GM21447 (cell line): ENCODE measurements around the gene SHANK3.
"Not testable (repeated sequence)": the region's sequence is repeated elsewhere in the genome, so short reads cannot be mapped to it uniquely, and the experiment has no call there.

Experiments
- ATAC-seq: cut with Tn5 transposase; IDR thresholded peaks from one replicate; pipeline ENCODE4 v1.9.1; 2021; ENCODE audit not compliant: unreplicated experiment

The SHANK3 gene

DNA sequence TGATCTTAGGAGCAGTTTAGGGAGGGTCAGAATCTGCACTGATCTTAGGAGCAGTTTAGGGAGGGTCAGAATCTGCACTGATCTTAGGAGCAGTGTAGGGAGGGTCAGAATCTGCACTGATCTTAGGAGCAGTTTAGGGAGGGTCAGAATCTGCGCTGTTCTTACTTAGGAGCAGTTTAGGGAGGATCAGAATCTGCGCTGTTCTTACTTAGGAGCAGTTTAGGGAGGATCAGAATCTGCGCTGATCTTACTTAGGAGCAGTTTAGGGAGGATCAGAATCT lies 28.9 kb upstream of the SHANK3 start:
- ATAC-seq = not testable (repeated sequence)

DNA sequence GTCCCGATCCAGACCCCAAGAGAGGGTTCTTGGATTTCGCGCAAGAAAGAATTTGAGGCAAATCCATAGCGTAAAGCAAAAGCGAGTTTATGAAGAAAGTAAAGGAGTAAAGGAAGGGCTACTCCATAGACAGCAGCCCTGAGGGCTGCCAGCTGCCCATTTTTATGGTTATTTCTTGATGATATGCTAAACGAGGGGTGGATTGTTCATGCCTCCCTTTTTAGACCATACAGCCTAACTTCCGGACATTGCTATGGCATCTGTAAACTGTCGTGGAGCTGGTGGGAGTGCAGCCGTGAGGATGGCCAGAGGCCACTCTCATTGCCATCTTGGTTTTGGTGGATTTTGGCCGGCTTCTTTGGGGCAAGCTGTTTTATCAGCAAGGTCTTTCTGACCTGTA lies 19.4 kb upstream of the SHANK3 start:
- ATAC-seq = no peak

DNA sequence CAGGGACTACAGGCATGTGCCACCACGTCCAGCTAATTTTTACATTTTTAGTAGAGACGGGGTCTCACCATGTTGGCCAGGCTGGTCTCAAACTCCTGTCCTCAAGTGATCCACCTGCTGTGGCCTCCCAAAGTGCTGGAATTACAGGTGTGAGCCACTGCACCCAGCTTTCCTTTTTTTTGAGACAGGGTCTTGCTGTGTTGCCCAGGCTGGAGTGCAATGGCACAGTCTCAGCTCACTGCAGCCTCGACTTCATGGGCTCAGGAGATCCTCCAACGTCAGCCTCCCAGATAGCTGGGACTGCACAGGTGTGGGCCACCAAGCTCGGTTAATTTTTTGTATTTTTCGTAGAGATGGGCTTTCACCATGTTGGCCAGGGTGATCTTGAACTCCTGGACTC lies 18.0 kb upstream of the SHANK3 start:
- not testable (repeated sequence) for ATAC-seq

DNA sequence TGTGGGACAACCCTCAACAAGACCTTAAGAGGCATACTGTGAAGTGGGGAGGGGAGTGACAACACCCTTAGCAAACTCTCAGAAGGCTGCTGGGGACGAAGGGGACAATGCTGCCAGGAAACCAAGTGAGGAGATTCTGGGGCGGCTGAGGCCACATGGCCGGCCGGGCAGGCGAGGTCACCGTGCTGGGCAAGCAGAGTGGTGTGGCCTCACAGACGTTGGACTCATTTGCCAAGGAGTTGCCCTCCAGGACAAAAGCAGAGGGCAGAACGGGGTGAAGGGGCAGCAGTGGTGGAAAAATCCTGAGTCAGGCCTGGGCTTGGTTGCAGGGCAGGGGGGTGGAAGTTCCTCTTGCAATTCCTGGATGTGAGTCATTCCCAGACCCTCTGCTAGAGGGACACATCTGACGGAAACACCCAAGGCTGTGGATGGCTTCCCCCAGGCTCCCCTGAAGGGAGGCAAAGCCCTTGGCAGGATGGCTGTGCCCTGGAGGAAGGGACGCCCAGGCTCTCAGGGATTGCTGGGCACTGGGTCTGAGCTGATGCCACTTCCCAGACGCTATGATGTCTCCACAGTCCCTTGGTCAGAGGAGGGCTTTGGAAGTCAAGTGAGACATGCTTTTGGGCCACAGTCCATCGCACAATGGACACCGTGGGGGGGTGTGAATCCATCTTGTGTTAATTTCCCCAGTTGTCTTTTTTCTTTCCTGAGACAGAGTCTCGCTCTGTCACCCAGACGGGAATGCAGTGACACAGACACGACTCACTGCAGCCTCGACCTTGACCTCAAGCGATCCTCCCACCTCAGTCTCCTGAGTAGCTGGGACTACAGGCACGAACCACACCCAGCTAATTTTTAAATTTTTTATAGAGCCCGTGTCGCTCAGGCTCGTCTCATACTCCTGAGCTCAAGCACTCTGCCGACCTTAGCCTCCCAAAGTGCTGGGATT lies 16.2 kb upstream of the SHANK3 start:
- no peak for ATAC-seq

DNA sequence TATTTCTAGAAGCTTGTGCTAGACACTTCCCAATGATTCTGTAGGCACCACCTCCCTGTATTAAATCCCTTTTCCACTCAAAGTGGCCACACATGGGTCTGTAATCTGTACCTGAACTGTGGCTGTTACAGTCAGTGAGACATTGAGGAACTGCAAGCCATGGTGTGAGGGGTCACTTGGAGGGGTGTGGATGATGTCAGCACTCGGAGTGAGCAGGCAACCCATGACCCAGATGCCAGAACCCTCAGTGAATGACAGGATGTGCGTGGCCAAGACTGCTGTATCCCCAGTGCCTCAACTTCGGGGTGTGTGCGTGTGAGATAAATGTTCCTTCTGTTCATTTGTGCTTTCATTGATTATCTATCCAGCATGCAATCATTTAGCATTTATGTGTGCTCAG lies 14.7 kb upstream of the SHANK3 start:
- no peak for ATAC-seq

DNA sequence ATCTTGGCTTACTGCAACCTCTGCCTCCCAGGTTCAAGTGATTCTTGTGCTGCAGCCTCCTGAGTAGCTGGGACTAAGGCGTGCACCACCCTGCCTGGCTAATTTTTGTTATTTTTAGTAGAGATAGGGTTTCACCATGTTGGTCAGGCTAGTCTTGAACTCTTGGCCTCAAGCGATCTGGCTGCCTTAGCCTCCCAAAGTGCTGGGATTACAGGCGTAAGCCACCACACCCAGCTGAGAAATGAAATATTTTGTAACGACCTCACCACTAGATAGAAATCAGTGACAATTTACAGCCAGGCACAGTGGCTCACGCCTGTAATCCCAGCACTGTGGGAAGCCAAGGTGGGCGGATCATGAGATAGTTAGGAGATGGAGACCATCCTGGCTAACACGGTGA lies 12.9 kb upstream of the SHANK3 start:
- not testable (repeated sequence) for ATAC-seq

DNA sequence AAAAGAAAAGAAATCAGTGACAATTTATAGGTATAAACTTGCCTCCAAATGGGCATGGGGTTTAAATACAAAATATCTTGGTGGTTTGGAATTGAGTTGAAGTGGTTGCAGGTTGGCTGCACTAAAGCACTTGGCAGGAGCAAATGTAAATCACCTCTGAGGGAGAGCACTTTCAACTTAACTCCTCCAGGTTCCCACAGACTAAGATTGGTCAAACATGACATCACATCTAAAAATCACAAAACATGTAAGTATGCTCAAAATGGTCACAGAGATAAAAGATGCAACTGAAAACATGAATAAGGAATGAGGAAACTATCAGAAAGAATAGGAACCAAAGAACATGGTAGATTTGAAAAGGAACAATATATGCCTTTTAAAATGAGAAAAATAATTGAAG lies 12.3 kb upstream of the SHANK3 start:
- ATAC-seq = no peak

DNA sequence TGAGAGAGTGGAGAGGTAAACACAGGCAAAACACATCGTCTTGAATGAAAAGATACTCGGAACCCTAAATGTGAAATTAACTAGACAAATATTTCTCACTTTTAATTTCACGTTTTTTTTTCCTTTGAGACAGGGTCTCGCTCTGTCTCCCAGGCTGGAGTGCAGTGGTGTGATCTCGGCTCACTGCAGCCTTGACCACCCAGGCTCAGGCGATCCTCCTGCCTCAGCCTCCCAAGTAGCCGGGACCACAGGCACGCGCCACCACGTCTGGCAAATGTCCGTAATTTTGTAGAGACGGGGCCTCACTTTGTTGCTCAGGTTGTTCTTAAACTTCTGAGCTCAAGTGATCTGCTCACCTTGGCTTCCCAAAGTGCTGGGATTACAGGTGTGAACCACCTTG lies 7.4 kb upstream of the SHANK3 start:
- no peak for ATAC-seq

DNA sequence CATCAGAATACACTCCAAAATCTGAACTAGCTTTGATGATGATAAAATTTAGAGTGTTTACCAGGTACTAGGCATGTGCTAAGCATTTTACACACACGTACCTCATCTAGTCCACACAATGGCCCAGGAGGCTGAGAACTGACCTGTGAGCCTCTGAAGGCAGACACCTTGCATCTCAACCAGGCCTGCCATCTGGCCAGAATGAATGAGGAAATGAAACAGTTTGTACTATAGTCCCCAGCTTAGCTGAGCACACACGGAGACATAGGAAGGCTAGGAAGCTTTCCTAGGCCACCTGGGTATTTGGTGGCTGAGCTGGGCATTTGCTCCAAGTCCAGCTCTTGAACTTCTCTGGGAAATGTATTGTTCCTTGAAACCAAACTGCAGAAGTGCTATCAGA lies 6.9 kb upstream of the SHANK3 start:
- no peak for ATAC-seq

DNA sequence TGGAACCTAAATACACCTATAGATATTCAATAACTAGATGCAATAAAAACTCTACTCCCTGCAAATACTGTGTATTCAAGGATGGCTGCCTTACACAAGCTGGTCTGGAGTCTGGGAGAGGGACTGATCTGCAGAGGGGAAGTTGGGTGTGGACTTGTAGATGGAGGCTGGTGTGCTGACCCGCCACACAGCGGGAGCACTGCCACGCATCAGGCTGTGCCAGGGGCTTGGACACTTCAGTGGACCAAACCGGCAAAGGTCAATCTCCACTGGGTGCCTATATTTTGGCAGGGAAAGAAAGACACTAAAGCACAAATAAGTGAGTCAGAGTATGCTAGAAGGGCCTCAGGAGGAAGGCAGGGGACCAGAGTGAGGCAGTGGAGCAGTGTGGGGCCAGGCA lies 2.1 kb upstream of the SHANK3 start:
- ATAC-seq = no peak

DNA sequence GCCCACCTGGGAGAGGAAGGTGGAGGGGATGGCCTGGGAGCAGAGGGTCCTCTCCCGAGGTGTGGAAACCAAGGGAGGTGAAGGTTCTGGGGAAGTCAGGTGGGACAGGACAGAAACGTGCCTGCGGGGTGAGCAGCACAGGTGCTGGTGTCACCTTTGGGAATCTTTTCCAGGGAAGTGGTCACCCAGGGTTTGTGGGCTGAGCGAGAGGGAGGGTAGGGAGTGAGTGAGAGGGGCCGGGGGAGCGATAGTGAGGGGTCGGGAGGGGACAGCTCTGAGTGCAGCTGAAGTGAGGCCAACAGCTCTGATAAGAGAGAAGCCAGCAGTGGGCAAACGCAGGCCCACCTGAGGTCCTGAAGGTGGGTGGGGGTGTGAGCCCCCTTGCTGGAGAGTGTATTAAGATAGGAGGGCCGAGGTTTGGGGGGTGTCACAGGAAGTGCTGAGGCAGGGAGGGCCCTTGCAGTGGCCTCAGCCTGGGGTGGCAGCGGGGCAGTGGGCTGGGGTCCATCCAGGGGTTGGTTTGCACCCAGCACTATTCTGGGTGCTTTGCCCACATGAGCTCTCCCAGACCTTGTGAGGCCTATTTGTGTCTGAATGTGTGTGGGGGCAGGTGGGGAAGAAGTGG lies 1.6 kb upstream of the SHANK3 start:
- no peak for ATAC-seq

DNA sequence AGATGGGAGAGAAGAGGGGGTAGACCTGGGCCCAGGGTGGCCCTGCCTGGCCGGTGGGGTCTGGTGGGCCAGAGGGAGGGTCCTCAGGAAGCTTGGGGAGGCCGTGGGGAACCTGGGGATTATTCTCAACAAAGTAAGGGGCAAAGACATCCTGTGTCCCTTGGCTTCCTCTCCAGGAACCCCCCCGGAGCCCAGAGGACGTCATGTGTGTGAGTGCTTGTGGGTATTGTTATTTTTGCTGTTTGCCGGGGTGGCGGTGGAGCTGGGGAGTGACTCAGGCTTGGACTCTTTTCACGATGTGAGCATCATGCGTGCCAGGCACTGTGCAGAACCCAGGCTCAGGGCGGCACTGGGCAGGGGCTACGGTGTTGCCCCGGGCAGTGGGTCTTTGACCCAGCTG lies 982 bp upstream of the SHANK3 start:
- ATAC-seq = no peak

DNA sequence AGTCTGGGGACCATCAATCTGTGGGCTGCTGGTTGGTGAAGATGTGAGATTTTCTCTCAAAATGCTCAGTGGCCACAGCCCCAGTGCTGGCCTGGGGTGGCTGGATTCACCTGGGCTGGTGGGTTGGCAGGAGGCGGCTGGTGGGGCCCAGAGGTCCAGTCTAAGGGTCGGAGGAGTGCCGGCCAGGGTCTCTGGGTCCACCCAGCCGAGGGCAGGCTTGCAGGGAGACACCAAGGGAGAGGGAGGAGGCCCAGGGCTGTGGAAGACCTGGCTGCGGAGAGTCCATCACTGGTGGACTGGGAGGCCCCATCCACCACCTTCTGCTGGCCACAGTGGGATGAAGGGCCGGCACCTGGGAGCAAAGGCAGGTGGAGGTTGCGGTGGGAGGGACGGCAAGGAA lies 582 bp upstream of the SHANK3 start:
- no peak for ATAC-seq

DNA sequence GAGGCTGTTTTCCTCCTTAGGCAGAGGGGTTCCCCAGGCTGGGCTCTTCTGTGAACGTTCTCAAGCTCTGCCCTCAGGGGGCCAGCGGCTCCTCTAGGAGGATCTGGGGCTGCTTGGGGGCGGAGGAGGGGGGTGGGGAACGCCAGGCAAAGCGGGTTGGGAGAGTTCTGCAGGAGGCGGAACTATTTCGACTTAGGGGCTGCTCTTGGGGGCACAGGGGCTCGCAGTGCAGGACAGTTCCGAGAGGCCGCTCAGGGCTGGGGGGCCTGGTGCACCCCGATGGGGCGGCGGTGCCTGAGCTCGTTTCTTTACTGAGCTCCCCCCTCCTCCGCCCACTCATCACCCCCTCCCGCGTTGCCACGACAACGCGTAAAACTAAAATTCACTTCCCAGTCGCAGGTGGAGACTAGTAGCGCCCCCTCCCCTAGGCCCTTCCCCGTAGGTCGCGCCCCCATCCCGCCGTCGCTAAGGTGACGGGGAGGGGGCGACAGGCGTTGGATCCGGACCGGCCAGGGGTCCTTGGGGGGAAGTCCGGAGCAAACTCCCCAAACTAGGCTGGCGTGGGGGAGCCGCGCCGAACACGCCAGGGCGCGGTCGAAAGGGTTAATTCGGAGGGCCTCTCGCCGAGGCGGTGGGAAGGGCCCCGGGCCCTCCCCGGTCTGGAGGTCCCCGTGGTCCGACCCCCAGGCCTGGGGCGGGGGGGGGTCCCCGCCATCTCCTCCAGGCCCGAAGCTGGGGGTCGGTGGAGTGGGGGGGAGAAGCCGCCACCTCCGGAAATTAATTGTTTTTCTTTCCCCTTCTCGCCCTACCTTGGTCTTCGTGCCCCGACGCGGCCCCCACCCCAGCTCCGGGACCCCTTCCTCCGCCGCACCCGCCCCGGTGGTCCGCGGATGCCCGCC lies 857 bp downstream of the SHANK3 start:
- ATAC-seq = no peak

DNA sequence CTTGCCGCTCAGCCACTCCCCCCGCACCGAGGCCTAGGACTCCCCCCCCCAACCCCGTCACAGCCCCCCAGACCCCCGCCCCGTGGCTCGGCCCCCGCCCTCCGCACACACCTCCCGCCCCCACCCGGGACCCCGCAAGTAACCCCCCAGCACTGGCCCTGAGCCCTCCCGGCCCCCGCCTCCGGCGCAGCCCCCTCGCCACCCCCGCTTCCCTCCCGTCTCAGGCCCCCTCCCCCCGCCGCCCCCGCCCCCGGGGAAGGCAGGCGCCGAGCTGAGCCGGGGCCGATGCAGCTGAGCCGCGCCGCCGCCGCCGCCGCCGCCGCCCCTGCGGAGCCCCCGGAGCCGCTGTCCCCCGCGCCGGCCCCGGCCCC lies 1.5 kb downstream of the SHANK3 start:
- ATAC-seq = no peak

DNA sequence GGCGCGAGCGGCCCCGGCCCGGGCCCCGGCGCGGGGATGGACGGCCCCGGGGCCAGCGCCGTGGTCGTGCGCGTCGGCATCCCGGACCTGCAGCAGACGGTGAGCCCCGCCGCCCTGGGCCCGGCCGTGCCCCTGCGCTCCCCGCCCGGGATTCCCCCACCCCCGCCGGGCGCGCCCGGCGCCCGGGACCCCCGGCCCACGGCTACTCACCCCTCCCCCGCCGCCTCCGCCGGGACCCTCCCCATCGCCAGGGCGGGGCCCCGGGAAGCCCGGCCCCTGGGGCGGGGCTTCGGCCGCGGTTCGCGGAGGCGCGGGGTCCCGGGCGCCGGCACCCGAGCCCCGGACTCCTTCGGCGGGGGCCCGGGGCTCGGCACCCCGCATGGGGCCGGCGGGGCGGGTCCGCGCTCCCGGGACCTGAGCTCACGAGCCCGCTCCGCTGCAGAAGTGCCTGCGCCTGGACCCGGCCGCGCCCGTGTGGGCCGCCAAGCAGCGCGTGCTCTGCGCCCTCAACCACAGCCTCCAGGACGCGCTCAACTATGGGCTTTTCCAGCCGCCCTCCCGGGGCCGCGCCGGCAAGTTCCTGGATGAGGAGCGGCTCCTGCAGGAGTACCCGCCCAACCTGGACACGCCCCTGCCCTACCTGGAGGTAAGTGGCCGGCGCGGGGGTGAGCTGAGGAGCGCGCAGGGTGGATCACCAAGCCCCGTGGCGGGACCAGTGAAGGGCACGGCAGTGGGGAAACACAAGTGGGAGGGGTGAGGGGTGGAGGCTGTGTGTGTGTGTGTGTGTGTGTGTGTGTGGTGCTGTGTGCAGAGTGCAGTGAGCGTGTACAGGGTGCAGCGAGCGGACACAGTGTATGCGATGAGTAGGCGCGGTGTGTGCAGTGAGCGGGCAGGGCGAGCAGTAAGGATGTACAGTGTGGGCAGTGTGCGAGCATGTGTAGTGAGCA lies 2.3 kb downstream of the SHANK3 start:
- ATAC-seq = no peak

DNA sequence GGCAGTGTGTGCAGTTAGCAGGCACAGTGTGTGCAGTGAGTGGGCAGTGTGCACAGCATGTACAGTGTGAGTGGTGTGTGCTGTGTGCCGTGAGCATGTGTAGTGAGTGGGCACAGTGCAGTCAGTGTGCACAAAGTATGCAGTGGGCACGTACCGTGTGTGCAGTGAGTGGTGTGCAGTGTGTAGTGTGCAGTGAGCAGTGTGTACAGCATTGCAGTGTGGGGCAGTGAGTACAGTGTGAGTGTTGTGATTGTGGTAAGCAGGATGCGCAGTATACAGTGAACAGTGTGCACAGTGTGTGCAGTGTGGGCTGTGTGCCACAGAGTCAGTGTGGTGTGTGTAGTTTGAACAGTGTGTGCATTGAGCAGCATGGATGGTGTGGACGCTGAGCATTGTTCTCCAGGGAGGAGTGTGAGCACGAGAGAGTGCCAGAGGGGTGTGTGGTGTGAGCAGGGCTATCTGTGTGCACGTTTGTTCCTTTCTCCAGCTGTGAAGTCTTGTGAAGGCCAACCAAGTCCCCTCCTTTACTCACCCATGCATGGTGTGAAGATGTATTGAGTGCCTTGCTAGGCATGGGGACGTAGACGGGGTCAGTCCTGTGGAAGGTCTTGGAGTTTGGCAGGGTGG lies 3.0 kb downstream of the SHANK3 start:
- ATAC-seq = no peak

DNA sequence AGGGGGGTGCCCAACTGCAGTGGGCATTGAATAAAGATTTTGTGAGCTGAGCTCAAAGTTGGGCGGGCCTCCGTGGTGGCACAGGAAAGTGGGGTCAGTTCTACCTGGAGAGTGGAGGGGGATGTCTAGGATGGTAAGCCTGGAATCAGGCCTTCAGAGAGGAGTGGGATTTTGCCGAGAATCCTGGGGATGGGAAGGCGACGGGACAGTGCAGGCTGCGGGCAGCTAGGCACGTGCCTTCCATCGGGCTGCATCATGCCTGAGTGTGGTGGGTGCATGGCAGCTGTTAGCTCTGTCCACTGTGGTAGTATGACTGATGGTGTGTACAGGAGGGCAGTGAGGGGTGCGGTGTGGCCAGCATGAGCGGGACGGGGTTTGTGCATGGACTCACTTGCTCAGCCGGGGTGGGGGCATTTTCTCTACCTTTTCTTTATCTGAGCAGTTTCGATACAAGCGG lies 3.6 kb downstream of the SHANK3 start:
- no peak for ATAC-seq

DNA sequence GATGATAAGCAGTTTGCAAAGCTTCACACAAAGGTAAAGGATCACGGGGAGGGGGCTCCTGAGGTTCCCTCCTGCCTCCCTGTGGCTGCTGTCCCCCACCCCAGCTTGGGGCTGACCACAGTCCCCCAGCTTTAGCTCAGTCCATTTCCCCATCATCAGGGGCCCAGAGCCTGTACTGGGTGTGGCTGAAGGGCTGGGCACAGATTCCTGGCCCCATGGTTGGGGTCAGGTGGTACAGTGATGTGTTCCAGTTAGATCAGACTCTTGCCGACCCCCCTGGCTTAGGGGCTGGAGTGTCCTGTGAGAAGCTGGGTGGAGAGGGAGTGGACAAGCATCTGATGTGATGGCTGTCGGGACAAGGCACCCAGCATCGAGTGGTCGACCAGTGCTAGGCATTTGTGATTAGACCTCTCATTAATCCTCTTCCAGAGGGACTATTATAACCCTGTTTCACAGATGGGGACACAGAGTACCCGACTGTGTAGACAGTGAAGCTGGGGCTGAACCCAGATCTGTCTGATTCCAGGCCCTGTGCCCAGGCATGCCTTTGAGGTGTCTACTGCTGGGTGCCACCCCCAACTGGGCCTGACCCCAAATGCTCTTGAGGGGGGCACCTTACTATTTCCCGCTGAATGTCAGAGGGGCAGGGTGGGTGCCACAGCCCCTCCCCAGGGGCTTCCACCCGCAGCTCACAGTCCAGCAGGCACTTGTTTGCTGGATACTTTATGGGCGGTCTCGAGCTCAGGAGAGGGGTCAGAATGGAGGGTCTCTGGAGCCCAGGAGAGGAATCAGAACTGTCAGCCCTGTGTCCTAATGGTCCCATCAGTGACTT lies 4.3 kb downstream of the SHANK3 start:
- ATAC-seq = no peak
